Bronchial epithelial cell (primary cell): ENCODE measurements around the gene RAB24. TPM values are rescaled to one million over a fixed set of nuclear protein-coding genes. Genes with fewer than 3 reads are reported as not detected.
"Not testable (repeated sequence)": the region's sequence is repeated elsewhere in the genome, so short reads cannot be mapped to it uniquely, and the experiment has no call there.

Experiments
- DNase-seq: peaks from one replicate; pipeline ENCODE4 v3.0.0-alpha.2; 2010; ENCODE audit warnings: low read depth
- FAIRE-seq: peaks from 2 replicates; lab custom pipeline; 2011; peaks lifted over from hg19 to GRCh38; lab: Jason Lieb, UNC
- H3K27me3 ChIP-seq: 2 replicates; pipeline ENCODE4 v1.5.1; 2011; ENCODE audit warnings: low read length; ENCODE audit not compliant: control insufficient read depth, insufficient read depth
- H3K36me3 ChIP-seq: 2 replicates; pipeline ENCODE4 v1.5.1; 2011; ENCODE audit warnings: low read length; ENCODE audit not compliant: control insufficient read depth, insufficient read depth
- H3K4me3 ChIP-seq: 2 replicates; pipeline ENCODE4 v1.5.1; 2011; ENCODE audit warnings: mild to moderate bottlenecking, low read depth, low read length, control low read depth
- total RNA-seq: library from RNA; depleted of rRNA; stranded (reverse); fragments of >200 nt; gene quantifications from 2 replicates; pipeline ENCODE4 v1.2.1, GENCODE V29; 2014
- TF ChIP-seq, protein P1 (sequence below): IDR thresholded peaks from 2 replicates; pipeline ENCODE4 v1.5.1; 2011; ENCODE audit warnings: mild to moderate bottlenecking, moderate library complexity, low read length, control low read depth, inconsistent platforms; ENCODE audit not compliant: insufficient read depth, severe bottlenecking

The RAB24 gene
- total RNA-seq, 1 donor from 2014 or later: 16.6 TPM

DNA sequence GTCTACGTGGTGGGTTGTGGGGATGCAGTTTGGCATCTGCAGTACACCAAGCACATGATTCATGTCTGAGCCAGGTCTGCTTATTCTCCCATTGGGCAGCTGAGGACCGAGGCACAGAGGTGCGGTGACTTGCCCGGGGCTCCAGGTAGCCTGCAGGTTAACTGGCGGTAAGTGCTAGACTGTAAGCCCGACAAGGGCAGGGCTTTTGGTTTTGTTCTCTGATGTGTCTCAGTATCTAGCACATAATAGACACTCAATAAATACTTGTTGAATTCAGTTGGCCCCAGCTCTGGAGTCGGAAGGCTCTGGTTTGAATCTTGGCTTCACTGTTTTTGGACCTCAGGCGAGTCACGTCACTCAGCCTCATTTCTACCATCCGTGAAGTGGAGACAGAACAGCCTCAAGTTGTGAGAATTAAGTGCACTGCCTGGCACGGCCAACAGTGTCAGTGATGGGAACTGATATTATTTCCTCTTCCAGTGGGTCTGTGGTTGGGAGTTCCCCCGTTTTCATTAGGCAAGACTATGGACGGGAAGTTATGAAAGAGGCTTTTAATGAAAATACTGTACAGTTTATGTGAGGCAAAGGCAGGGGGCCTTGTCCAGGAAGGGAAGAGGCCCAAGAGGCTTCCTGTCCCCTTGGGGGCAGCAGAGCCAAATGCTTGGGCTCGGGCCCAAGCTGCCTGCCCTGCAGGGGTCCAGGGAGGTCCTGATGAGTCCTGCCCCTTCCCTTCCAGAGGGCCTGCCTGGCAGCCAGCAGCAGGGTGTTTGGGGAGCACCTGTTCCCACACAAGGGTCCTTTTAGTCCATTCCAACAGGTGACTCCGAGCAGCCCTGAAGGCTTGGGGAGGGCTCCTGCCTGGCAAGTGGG, 3.4 kb upstream of the RAB24 start:
- DNase-seq (no peak), FAIRE-seq (no peak)
- TF ChIP-seq, protein P1, sequence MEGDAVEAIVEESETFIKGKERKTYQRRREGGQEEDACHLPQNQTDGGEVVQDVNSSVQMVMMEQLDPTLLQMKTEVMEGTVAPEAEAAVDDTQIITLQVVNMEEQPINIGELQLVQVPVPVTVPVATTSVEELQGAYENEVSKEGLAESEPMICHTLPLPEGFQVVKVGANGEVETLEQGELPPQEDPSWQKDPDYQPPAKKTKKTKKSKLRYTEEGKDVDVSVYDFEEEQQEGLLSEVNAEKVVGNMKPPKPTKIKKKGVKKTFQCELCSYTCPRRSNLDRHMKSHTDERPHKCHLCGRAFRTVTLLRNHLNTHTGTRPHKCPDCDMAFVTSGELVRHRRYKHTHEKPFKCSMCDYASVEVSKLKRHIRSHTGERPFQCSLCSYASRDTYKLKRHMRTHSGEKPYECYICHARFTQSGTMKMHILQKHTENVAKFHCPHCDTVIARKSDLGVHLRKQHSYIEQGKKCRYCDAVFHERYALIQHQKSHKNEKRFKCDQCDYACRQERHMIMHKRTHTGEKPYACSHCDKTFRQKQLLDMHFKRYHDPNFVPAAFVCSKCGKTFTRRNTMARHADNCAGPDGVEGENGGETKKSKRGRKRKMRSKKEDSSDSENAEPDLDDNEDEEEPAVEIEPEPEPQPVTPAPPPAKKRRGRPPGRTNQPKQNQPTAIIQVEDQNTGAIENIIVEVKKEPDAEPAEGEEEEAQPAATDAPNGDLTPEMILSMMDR: no peak
- Histone ChIP-seq H3K4me3 (no peak overlapping the region), H3K36me3 (peaks cover 4% of the 10 kb centered on the region), H3K27me3 (no peaks in the 10 kb centered on the region)

GRCh38 chr5:177306103-177306640, 2.7 kb upstream of the RAB24 start:
- not testable (repeated sequence) for H3K4me3 ChIP-seq, FAIRE-seq, H3K36me3 ChIP-seq, H3K27me3 ChIP-seq
- peak; percentile 49 for DNase-seq

GRCh38 chr5:177304392-177305119, 1.0 kb upstream of the RAB24 start:
- no peak for FAIRE-seq
- TF ChIP-seq, protein P1: no peak

GRCh38 chr5:177303925-177304391, 439 bp upstream of the RAB24 start:
- no peak for DNase-seq
- H3K4me3 ChIP-seq: peak overlapping the region; percentile 87

More at GRCh38 chr5:177304392-177305119, 1.0 kb upstream of the RAB24 start:
- Histone ChIP-seq H3K4me3 (peak overlapping the region; percentile 87), H3K36me3 (peaks cover 4% of the 10 kb centered on the region), H3K27me3 (no peaks in the 10 kb centered on the region)
- DNase-seq: peak; percentile 38

GRCh38 chr5:177302354-177303110, 987 bp downstream of the RAB24 start:
- no peak for DNase-seq
- TF ChIP-seq, protein P1: peak; percentile 5
- Histone ChIP-seq H3K36me3 (peaks cover 4% of the 10 kb centered on the region), H3K4me3 (peak overlapping the region; percentile 87), H3K27me3 (no peaks in the 10 kb centered on the region)
- FAIRE-seq: no peak

More at GRCh38 chr5:177303925-177304391, 439 bp upstream of the RAB24 start:
- FAIRE-seq: no peak
- H3K36me3 ChIP-seq: peaks cover 4% of the 10 kb centered on the region
- TF ChIP-seq, protein P1: no peak
- H3K27me3 ChIP-seq: no peaks in the 10 kb centered on the region
